HepG2 (cell line): ENCODE results near the gene EIF2AK2. TPM values are rescaled to one million over a fixed set of nuclear protein-coding genes. Genes with fewer than 3 reads are reported as not detected.
A peak's percentile ranks its signal among the peaks of the same experiment; 100 is the strongest.

Experiments
- AGO2 ChIP-seq: fragments of 200-400 bp; formaldehyde crosslinking; optimal IDR thresholded peaks from 2 replicates; pipeline ENCODE3; 2017; ENCODE audit warnings: mild to moderate bottlenecking, low read depth, low read length, moderate library complexity
- AKAP8 ChIP-seq: sonication (generic); formaldehyde crosslinking; IDR thresholded peaks from 2 replicates; pipeline ENCODE4 v1.5.1; 2020; ENCODE audit warnings: mild to moderate bottlenecking, missing genetic modification reagents
- ATF7 ChIP-seq, 2 experiments: fragments of 450-650 bp in 1 of 2; sonication (generic) in 1 of 2; formaldehyde crosslinking in 1 of 2; IDR thresholded peaks; 2 replicates each; pipeline versions ENCODE4 v1.4.0 to v1.6.1; 2016 to 2020; ENCODE audit warnings: antibody characterized with exemption in 1 of 2, mild to moderate bottlenecking in 1 of 2, missing genetic modification reagents in 1 of 2
- DR1 ChIP-seq: sonication (generic); formaldehyde crosslinking; IDR thresholded peaks from 2 replicates; pipeline ENCODE4 v1.8.0; 2021; ENCODE audit warnings: mild to moderate bottlenecking, missing genetic modification reagents, inconsistent platforms
- ETV6 ChIP-seq: sonication (generic); formaldehyde crosslinking; conservative IDR thresholded peaks from 2 replicates; pipeline ENCODE4 v1.4.0; 2020; ENCODE audit warnings: missing genetic modification reagents
- FOXO4 ChIP-seq: sonication (generic); formaldehyde crosslinking; conservative IDR thresholded peaks from 2 replicates; pipeline ENCODE4 v1.8.1; 2023; ENCODE audit warnings: missing genetic modification reagents
- IRF1 ChIP-seq: sonication (generic); formaldehyde crosslinking; IDR thresholded peaks from 2 replicates; pipeline ENCODE4 v1.4.0; 2020; ENCODE audit warnings: low read depth, mild to moderate bottlenecking, missing genetic modification reagents
- ISL2 ChIP-seq: sonication (generic); formaldehyde crosslinking; IDR thresholded peaks from 2 replicates; pipeline ENCODE4 v1.5.0; 2020; ENCODE audit warnings: missing genetic modification reagents
- KDM2A ChIP-seq: sonication (generic); formaldehyde crosslinking; IDR thresholded peaks from 2 replicates; pipeline ENCODE4 v1.4.0; 2020; ENCODE audit warnings: low read depth, missing genetic modification reagents, borderline replicate concordance
- MTF2 ChIP-seq: sonication (generic); formaldehyde crosslinking; IDR thresholded peaks from 2 replicates; pipeline ENCODE4 v1.5.0; 2020; ENCODE audit warnings: missing genetic modification reagents, borderline replicate concordance
- PLRG1 ChIP-seq: fragments of 450-650 bp; conservative IDR thresholded peaks from 2 replicates; pipeline ENCODE4 v1.6.1; 2016
- POLR2AphosphoS5 ChIP-seq: IDR thresholded peaks from 2 replicates; pipeline ENCODE4 v1.6.1; 2012; ENCODE audit warnings: low read depth, low read length
- THAP11 ChIP-seq: IDR thresholded peaks from 2 replicates; pipeline ENCODE4 v1.6.1; 2016; ENCODE audit warnings: missing biosample characterization, missing genetic modification reagents
- THYN1 ChIP-seq: sonication (generic); formaldehyde crosslinking; IDR thresholded peaks from 2 replicates; pipeline ENCODE4 v1.8.1; 2023; ENCODE audit warnings: low read depth, mild to moderate bottlenecking, moderate library complexity, missing genetic modification reagents, borderline replicate concordance
- ZBTB46 ChIP-seq: sonication (generic); formaldehyde crosslinking; IDR thresholded peaks from 2 replicates; pipeline ENCODE4 v1.4.0; 2020; ENCODE audit warnings: mild to moderate bottlenecking, missing genetic modification reagents, borderline replicate concordance
- ZKSCAN8 ChIP-seq: IDR thresholded peaks from 2 replicates; pipeline ENCODE4 v1.6.1; 2016; ENCODE audit warnings: borderline replicate concordance, missing genetic modification reagents, missing compliant biosample characterization
- ZNF17 ChIP-seq: sonication (generic); formaldehyde crosslinking; IDR thresholded peaks from 2 replicates; pipeline ENCODE4 v1.5.0; 2020; ENCODE audit warnings: mild to moderate bottlenecking, missing genetic modification reagents
- ZNF30 ChIP-seq: sonication (generic); formaldehyde crosslinking; IDR thresholded peaks from 2 replicates; pipeline ENCODE4 v1.5.0; 2020; ENCODE audit warnings: mild to moderate bottlenecking, missing genetic modification reagents
- ZNF362 ChIP-seq: sonication (generic); formaldehyde crosslinking; IDR thresholded peaks from 2 replicates; pipeline ENCODE4 v1.4.0; 2020; ENCODE audit warnings: missing genetic modification reagents, mild to moderate bottlenecking, borderline replicate concordance
- ZNF639 ChIP-seq: conservative IDR thresholded peaks from 2 replicates; pipeline ENCODE4 v1.6.1; 2018; ENCODE audit warnings: missing genetic modification reagents
- ZNF713 ChIP-seq: sonication (generic); formaldehyde crosslinking; IDR thresholded peaks from 2 replicates; pipeline ENCODE4 v1.4.0; 2020; ENCODE audit warnings: mild to moderate bottlenecking, missing genetic modification reagents
- ZNF772 ChIP-seq: sonication (generic); formaldehyde crosslinking; IDR thresholded peaks from 2 replicates; pipeline ENCODE4 v1.5.0; 2020; ENCODE audit warnings: mild to moderate bottlenecking, missing genetic modification reagents
- ZNF816 ChIP-seq: sonication (generic); formaldehyde crosslinking; IDR thresholded peaks from 2 replicates; pipeline ENCODE4 v1.8.0; 2022; ENCODE audit warnings: missing genetic modification reagents, mild to moderate bottlenecking, borderline replicate concordance
- polyA plus RNA-seq, 8 experiments: library from polyadenylated mRNA; depleted of rRNA in 3 of 8; stranded (reverse) in 7 of 8; unstranded in 1 of 8; fragments of >200 nt; fragmentation: Illumina TruSeq in 4 of 8; extraction: Trizol in 4 of 8; gene quantifications; 2 replicates each; pipeline versions ENCODE4 v1.2.1 to v1.2.3, GENCODE V29; 2011 to 2016; ENCODE audit warnings: low read depth in 4 of 8, missing spikeins in 1 of 8, mixed read lengths in 1 of 8; ENCODE audit not compliant: insufficient read depth in 1 of 8
- total RNA-seq, 5 experiments: library from RNA; depleted of rRNA; stranded (reverse); fragments of >200 nt; fragmentation: Illumina TruSeq; extraction: Trizol; gene quantifications; 2 replicates each; pipeline ENCODE4 v1.2.3, GENCODE V29; 2016; ENCODE audit warnings: low read depth in 1 of 5

EIF2AK2 gene
- total and polyA plus RNA-seq, 2 of the 13 experiments (the other 11 are each of a cell fraction or from before 2014, with no cell fraction given): 10.2 to 26.1 TPM

- TF ChIP-seq KDM2A (CRISPR knock-in tag): peak; percentile 87; the same call in 1 of the 2 replicates
- 0 out of 2 replicates have a peak, but pooled peaks have one; percentile 35 for TF ChIP-seq MTF2 (CRISPR knock-in tag)
- peak; percentile 35 for TF ChIP-seq ETV6 (CRISPR knock-in tag)
- TF ChIP-seq IRF1 (CRISPR knock-in tag): 0 out of 2 replicates have a peak, but pooled peaks have one; percentile 24
- TF ChIP-seq ZNF713 (CRISPR knock-in tag): no peak
- peak; percentile 98 for TF ChIP-seq AGO2
- TF ChIP-seq ZNF17 (CRISPR knock-in tag): peak; percentile 93
- TF ChIP-seq DR1 (CRISPR knock-in tag): peak; percentile 75
- 0 out of 2 replicates have a peak, but pooled peaks have one; percentile 87 for TF ChIP-seq THYN1 (CRISPR knock-in tag)
- no peak for TF ChIP-seq FOXO4 (CRISPR knock-in tag)
- peak; percentile 90 for TF ChIP-seq ZNF772
- peak; percentile 99 for TF ChIP-seq POLR2AphosphoS5
- TF ChIP-seq ZBTB46 (CRISPR knock-in tag): 0 out of 2 replicates have a peak, but pooled peaks have one; percentile 59
- no peak for TF ChIP-seq ZNF362 (CRISPR knock-in tag)
- no peak for TF ChIP-seq ATF7 (IDR thresholded peaks at IDR 0.05)
- no peak for TF ChIP-seq ATF7 (CRISPR knock-in tag; IDR thresholded peaks at IDR 0.05)
- peak; percentile 83 for TF ChIP-seq ZNF639 (CRISPR knock-in tag)
- TF ChIP-seq PLRG1: no peak
- peak; percentile 66; the same call in 1 of the 2 replicates for TF ChIP-seq ISL2 (CRISPR knock-in tag)
- TF ChIP-seq AKAP8 (CRISPR knock-in tag): peak; percentile 84
- peak; percentile 98 for TF ChIP-seq ZNF816 (CRISPR knock-in tag)
- TF ChIP-seq ZNF30: peak; percentile 93
- TF ChIP-seq THAP11 (CRISPR knock-in tag): peak; percentile 74
- TF ChIP-seq ZKSCAN8: peak; percentile 15; the same call in 1 of the 2 replicates
Measured at GRCh38 chr2:37196320-37197195, 39.8 kb upstream of the EIF2AK2 start, which contains the start of gene CEBPZOS (continued).
